Activated naive CD8-positive, alpha-beta T cell treated with anti-CD3 and anti-CD28 coated beads, Interleukin-2, amount 10 ng/mL, durations not matched to agents 7 days and 5 days (primary cell): ENCODE measurements around the gene KCNJ18. TPM values are rescaled to one million over a fixed set of nuclear protein-coding genes. Genes with fewer than 3 reads are reported as not detected.
"Not testable (repeated sequence)": the region's sequence is repeated elsewhere in the genome, so short reads cannot be mapped to it uniquely, and the experiment has no call there.

Source experiments
- ATAC-seq: fragments of 150-1000 bp; cut with Tn5 transposase; one replicate; pipeline ENCODE4 v1.10.0; 2021; ENCODE audit warnings: low read depth, moderate library complexity
- POLR2A ChIA-PET: fragments of 350-600 bp; sonication (Branson Sonifier 250); formaldehyde crosslinking; loops from one replicate; lab custom pipeline; 2021; ENCODE audit warnings: antibody characterized with exemption; lab: Charles Lee
- DNase-seq: peaks from one replicate; pipeline ENCODE4 v3.0.0; 2021
- H3K27ac Mint-ChIP-seq: one replicate; pipeline ENCODE4 v1.8.0; 2022; ENCODE audit warnings: mild to moderate bottlenecking, mixed read lengths
- H3K27me3 Mint-ChIP-seq: one replicate; pipeline ENCODE4 v1.8.0; 2022; ENCODE audit warnings: mild to moderate bottlenecking, moderate library complexity, mixed read lengths
- H3K36me3 Mint-ChIP-seq: one replicate; pipeline ENCODE4 v1.8.0; 2021; ENCODE audit warnings: mild to moderate bottlenecking, mixed read lengths
- H3K4me1 Mint-ChIP-seq: one replicate; pipeline ENCODE4 v1.8.0; 2021; ENCODE audit warnings: mixed read lengths
- H3K4me3 Mint-ChIP-seq: one replicate; pipeline ENCODE4 v1.8.0; 2022; ENCODE audit warnings: mild to moderate bottlenecking, moderate library complexity, mixed read lengths
- H3K9me3 Mint-ChIP-seq: one replicate; pipeline ENCODE4 v1.8.0; 2021; ENCODE audit warnings: mixed read lengths
- total RNA-seq, 2 experiments: library from RNA; stranded (reverse); gene quantifications; one replicate each; pipeline ENCODE4 v1.2.3, GENCODE V29; 2021

The KCNJ18 gene
- total RNA-seq, 2 experiments from 2014 or later, result not detected

- POLR2A ChIA-PET, ATAC-seq, DNase-seq, H3K27me3 Mint-ChIP-seq, H3K4me1 Mint-ChIP-seq, H3K36me3 Mint-ChIP-seq, H3K27ac Mint-ChIP-seq, H3K4me3 Mint-ChIP-seq, H3K9me3 Mint-ChIP-seq: not testable (repeated sequence)
Measured at GRCh38 chr17:21697508-21697860, 5.2 kb downstream of the KCNJ18 start.

GRCh38 chr17:21698437-21699075, 6.2 kb downstream of the KCNJ18 start:
- H3K36me3 Mint-ChIP-seq, H3K4me1 Mint-ChIP-seq, H3K27me3 Mint-ChIP-seq, H3K9me3 Mint-ChIP-seq, POLR2A ChIA-PET, ATAC-seq, H3K27ac Mint-ChIP-seq, H3K4me3 Mint-ChIP-seq, DNase-seq: not testable (repeated sequence)

- POLR2A ChIA-PET, H3K27me3 Mint-ChIP-seq, H3K4me3 Mint-ChIP-seq, DNase-seq, H3K9me3 Mint-ChIP-seq, H3K27ac Mint-ChIP-seq, ATAC-seq, H3K4me1 Mint-ChIP-seq, H3K36me3 Mint-ChIP-seq: not testable (repeated sequence)
Measured at GRCh38 chr17:21699124-21699523, 6.8 kb downstream of the KCNJ18 start.

- H3K4me1 Mint-ChIP-seq, H3K27me3 Mint-ChIP-seq, ATAC-seq, H3K4me3 Mint-ChIP-seq, H3K9me3 Mint-ChIP-seq, H3K36me3 Mint-ChIP-seq, POLR2A ChIA-PET, DNase-seq, H3K27ac Mint-ChIP-seq: not testable (repeated sequence)
Measured at GRCh38 chr17:21699573-21700236, 7.4 kb downstream of the KCNJ18 start.

GRCh38 chr17:21701090-21701489, 8.8 kb downstream of the KCNJ18 start:
- H3K36me3 Mint-ChIP-seq, H3K27ac Mint-ChIP-seq, ATAC-seq, H3K4me3 Mint-ChIP-seq, POLR2A ChIA-PET, H3K27me3 Mint-ChIP-seq, H3K9me3 Mint-ChIP-seq, DNase-seq, H3K4me1 Mint-ChIP-seq: not testable (repeated sequence)

- H3K27ac Mint-ChIP-seq, ATAC-seq, H3K27me3 Mint-ChIP-seq, DNase-seq, H3K4me3 Mint-ChIP-seq, H3K9me3 Mint-ChIP-seq, POLR2A ChIA-PET, H3K36me3 Mint-ChIP-seq, H3K4me1 Mint-ChIP-seq: not testable (repeated sequence)
Measured at GRCh38 chr17:21702029-21702428, 9.7 kb downstream of the KCNJ18 start.

- H3K36me3 Mint-ChIP-seq, H3K9me3 Mint-ChIP-seq, ATAC-seq, H3K27me3 Mint-ChIP-seq, H3K4me3 Mint-ChIP-seq, POLR2A ChIA-PET, H3K4me1 Mint-ChIP-seq, DNase-seq, H3K27ac Mint-ChIP-seq: not testable (repeated sequence)
Measured at GRCh38 chr17:21702521-21702920, 10.2 kb downstream of the KCNJ18 start.

GRCh38 chr17:21702940-21703640, 10.8 kb downstream of the KCNJ18 start:
- POLR2A ChIA-PET, result not testable (repeated sequence)

GRCh38 chr17:21703891-21704872, 11.9 kb downstream of the KCNJ18 start:
- H3K27ac Mint-ChIP-seq, ATAC-seq, H3K36me3 Mint-ChIP-seq, H3K9me3 Mint-ChIP-seq, DNase-seq, H3K4me3 Mint-ChIP-seq, POLR2A ChIA-PET, H3K4me1 Mint-ChIP-seq, H3K27me3 Mint-ChIP-seq: not testable (repeated sequence)

More at GRCh38 chr17:21702940-21703640, 10.8 kb downstream of the KCNJ18 start:
- not testable (repeated sequence) for H3K27me3 Mint-ChIP-seq, DNase-seq, H3K9me3 Mint-ChIP-seq, H3K4me3 Mint-ChIP-seq, H3K4me1 Mint-ChIP-seq, ATAC-seq, H3K36me3 Mint-ChIP-seq, H3K27ac Mint-ChIP-seq

- POLR2A ChIA-PET, result no interaction called here
- no peak for ATAC-seq
- H3K4me3 Mint-ChIP-seq, result no peak overlapping the region
- H3K27me3 Mint-ChIP-seq, result no peaks in the 10 kb centered on the region
- no peaks in the 10 kb centered on the region for H3K9me3 Mint-ChIP-seq
- no peaks in the 10 kb centered on the region for H3K36me3 Mint-ChIP-seq
- H3K4me1 Mint-ChIP-seq, result no peaks in the 10 kb centered on the region
- DNase-seq, result no peak
- H3K27ac Mint-ChIP-seq, result no peak overlapping the region
Measured at GRCh38 chr17:21705021-21705601, 12.8 kb downstream of the KCNJ18 start.

- H3K27ac Mint-ChIP-seq, ATAC-seq, POLR2A ChIA-PET, H3K4me1 Mint-ChIP-seq, DNase-seq, H3K27me3 Mint-ChIP-seq, H3K36me3 Mint-ChIP-seq, H3K9me3 Mint-ChIP-seq, H3K4me3 Mint-ChIP-seq: not testable (repeated sequence)
Measured at GRCh38 chr17:21705746-21706145, 13.4 kb downstream of the KCNJ18 start.

- H3K4me1 Mint-ChIP-seq, H3K27me3 Mint-ChIP-seq, H3K4me3 Mint-ChIP-seq, ATAC-seq, DNase-seq, H3K27ac Mint-ChIP-seq, H3K36me3 Mint-ChIP-seq, POLR2A ChIA-PET, H3K9me3 Mint-ChIP-seq: not testable (repeated sequence)
Measured at GRCh38 chr17:21706546-21706945, 14.2 kb downstream of the KCNJ18 start.

- POLR2A ChIA-PET, H3K4me1 Mint-ChIP-seq, H3K36me3 Mint-ChIP-seq, DNase-seq, ATAC-seq, H3K9me3 Mint-ChIP-seq, H3K4me3 Mint-ChIP-seq, H3K27ac Mint-ChIP-seq, H3K27me3 Mint-ChIP-seq: not testable (repeated sequence)
Measured at GRCh38 chr17:21707131-21707530, 14.8 kb downstream of the KCNJ18 start.
